ENCODE results near the gene TMEM237. TPM values are rescaled to one million over a fixed set of nuclear protein-coding genes. Genes with fewer than 3 reads are reported as not detected.

The TMEM237 gene
- total RNA-seq, 2 donors from 2014 or later, result 17.6 to 19.3 TPM

DNA sequence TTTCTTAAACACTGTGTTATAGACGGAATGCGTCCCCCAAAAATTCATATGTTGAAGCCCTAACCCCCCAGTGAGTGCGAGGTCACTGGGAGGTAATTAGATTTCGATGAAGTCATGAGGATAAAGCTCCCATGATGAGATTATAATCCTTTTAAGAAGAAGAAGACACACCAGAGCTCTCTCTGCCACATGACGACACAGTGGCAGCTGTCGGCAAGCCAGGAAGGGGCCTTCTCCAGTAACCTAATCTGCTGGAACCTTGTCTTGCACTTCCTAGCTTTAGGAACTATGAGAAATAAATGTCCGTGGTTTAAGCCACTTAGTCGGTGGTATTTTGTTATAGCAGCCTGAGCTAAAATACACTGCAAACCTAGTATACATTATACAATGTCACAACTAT is 12.3 kb downstream of the TMEM237 start:
- Mint-ChIP-seq H3K36me3 (ENCODE audit: insufficient read depth in 2 of 2) (peaks cover 5 to 10% of the 10 kb centered on the region in 2 donors), H3K27me3 (ENCODE audit: low read depth) (no peaks in the 10 kb centered on the region), H3K4me3 (no peak overlapping the region), H3K9me3 (no peaks in the 10 kb centered on the region), H3K27ac (no peak overlapping the region), H3K4me1 (ENCODE audit: low read depth) (no peaks in the 10 kb centered on the region)
- ATAC-seq (replicated peaks in 1 of 2) (no peak), DNase-seq (no peak)

- no peaks in the 10 kb centered on the region for H3K9me3 Mint-ChIP-seq
- peaks cover 5 to 10% of the 10 kb centered on the region in 2 donors for H3K36me3 Mint-ChIP-seq (ENCODE audit: insufficient read depth in 2 of 2)
- no peaks in the 10 kb centered on the region for H3K27me3 Mint-ChIP-seq (ENCODE audit: low read depth)
- ATAC-seq (replicated peaks in 1 of 2) (no peak), DNase-seq (no peak)
- H3K4me1 Mint-ChIP-seq (ENCODE audit: low read depth), result no peaks in the 10 kb centered on the region
- H3K27ac Mint-ChIP-seq, result no peak overlapping the region
- no peak overlapping the region for H3K4me3 Mint-ChIP-seq
Observed at GRCh38 chr2:201630577-201630976, 12.7 kb downstream of the TMEM237 start.

GRCh38 chr2:201628545-201628944 is 14.8 kb downstream of the TMEM237 start:
- Mint-ChIP-seq H3K9me3 (no peaks in the 10 kb centered on the region), H3K4me3 (no peak overlapping the region), H3K4me1 (ENCODE audit: low read depth) (no peaks in the 10 kb centered on the region), H3K27me3 (ENCODE audit: low read depth) (no peaks in the 10 kb centered on the region), H3K36me3 (ENCODE audit: insufficient read depth in 2 of 2) (peaks cover 3 to 8% of the 10 kb centered on the region in 2 donors), H3K27ac (no peak overlapping the region)
- DNase-seq (no peak), ATAC-seq (replicated peaks in 1 of 2) (no peak)

DNA sequence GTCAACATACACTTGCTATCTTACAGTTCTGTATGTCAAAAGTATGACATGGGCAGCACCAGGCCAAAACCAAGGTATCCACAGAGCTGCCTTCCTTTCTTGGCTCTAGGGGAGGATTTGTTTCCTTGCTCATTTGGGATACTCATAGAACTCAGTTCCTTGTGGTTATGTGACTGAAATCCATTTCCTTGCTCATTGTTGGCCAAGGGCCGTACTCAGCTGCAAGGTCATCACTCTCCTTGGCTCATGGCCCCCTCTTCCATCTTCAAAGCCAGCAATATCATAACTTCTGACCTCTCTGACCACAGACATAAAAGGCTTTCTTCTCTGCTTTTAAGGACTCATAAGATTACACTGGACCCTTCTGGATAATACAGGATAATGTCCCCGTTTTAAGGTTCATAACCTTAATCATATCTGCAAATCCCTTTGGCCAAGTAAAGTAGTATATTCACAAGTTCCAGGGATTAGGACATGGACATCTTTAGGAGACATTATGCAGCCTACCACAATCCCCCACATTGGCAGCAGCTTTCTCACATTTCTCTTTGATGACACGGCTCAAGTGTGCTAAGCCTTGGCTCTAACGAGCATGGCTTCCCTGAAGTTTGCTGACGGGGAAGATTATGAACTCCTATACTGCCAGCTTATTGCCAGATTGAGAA is 20.9 kb downstream of the TMEM237 start:
- no peak overlapping the region for H3K27ac Mint-ChIP-seq
- ATAC-seq (replicated peaks in 1 of 2) (no peak), DNase-seq (no peak)
- H3K27me3 Mint-ChIP-seq (ENCODE audit: low read depth), result no peaks in the 10 kb centered on the region
- no peaks in the 10 kb centered on the region for H3K4me1 Mint-ChIP-seq (ENCODE audit: low read depth)
- H3K9me3 Mint-ChIP-seq, result no peaks in the 10 kb centered on the region
- peaks cover 0 to 2% of the 10 kb centered on the region in 2 donors for H3K36me3 Mint-ChIP-seq (ENCODE audit: insufficient read depth in 2 of 2)
- H3K4me3 Mint-ChIP-seq, result no peak overlapping the region

DNA sequence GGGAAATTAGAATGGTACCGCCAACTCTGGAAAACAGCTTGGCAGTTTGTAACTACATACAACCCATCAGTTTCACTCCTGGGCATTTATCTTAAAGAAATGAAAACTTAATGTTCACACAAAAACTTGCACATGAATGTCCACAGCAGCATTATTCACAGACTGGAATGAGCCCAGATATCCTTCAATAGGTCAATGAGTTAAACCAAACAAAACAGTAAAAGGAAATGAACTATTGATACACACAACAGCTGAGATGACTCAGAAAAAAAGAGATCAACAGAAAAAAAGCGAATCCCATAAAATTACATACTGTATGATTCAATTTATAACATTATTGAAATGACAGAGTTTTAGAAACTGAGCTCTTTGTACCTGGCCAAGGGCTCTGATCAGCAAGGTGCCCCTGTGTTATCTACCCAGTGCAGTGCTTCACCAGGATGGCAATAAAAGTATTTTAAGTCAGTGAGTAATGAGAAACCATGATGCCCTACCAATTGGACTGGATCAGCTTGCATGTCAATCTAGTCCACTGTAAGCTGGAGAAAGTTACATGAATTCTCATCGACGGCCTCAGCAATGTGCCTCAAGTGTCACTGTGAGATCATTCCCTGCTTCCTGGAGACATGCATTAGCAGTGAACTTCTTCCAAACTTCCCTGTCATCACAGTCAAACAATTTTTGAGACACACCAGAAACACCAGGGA is 21.9 kb downstream of the TMEM237 start:
- ATAC-seq (replicated peaks in 1 of 2), result no peak
- Mint-ChIP-seq H3K27me3 (ENCODE audit: low read depth) (no peaks in the 10 kb centered on the region), H3K9me3 (no peaks in the 10 kb centered on the region), H3K36me3 (ENCODE audit: insufficient read depth in 2 of 2) (no peaks in the 10 kb centered on the region), H3K4me3 (no peak overlapping the region), H3K4me1 (ENCODE audit: low read depth) (no peaks in the 10 kb centered on the region), H3K27ac (no peak overlapping the region)
- no peak for DNase-seq

DNA sequence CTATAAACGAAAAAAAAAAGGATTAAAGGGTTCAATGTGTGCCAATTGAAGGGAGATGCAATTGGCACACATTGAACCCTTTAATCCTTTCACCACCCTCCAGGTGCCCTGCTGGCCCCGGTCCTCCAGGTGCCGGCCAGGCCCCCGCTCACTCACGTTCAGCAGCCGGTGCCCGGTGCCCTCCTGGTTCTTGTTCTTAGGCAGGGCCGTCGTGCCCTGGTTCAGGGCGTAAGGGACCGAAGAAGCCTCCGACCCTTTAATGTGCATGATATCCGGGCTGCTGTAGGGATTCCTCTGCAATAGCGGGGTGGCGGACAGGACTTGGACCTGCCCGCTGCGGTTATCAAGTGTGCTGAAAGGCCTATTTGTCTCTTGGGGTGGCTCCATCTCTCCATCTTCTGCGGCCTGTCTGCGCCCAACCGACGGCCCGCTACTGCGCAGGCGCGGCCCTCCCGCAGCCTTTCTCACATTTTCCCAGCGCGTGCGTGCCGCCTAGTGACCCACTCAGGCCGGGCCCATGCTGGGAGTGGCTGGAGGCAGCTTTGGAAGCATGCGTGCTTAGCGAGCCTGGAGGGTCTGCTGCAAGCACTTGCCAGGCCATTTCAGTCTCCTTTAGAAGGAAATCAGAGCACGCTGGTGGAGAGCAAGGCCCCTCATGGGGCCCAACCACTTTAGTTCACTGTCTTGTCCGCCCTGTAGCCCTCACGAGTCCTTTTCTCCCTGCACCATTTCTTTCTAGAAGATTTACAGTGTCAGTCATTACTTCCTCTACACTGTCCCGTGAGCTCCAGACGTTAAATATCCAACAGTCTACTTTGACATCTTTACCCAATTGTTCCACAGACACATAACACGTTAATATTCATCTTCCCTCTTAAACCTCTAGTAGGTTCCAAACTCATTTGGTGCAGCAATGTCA is 24.3 kb downstream of the TMEM237 start:
- Mint-ChIP-seq H3K36me3 (ENCODE audit: insufficient read depth in 2 of 2) (no peaks in the 10 kb centered on the region), H3K9me3 (no peaks in the 10 kb centered on the region), H3K27ac (no peak overlapping the region), H3K27me3 (ENCODE audit: low read depth) (peaks cover 5% of the 10 kb centered on the region), H3K4me1 (ENCODE audit: low read depth) (no peaks in the 10 kb centered on the region), H3K4me3 (no peak overlapping the region)
- ATAC-seq (replicated peaks in 1 of 2) (no peak), DNase-seq (peak in 1 of 2 donors; percentile 3)

DNA sequence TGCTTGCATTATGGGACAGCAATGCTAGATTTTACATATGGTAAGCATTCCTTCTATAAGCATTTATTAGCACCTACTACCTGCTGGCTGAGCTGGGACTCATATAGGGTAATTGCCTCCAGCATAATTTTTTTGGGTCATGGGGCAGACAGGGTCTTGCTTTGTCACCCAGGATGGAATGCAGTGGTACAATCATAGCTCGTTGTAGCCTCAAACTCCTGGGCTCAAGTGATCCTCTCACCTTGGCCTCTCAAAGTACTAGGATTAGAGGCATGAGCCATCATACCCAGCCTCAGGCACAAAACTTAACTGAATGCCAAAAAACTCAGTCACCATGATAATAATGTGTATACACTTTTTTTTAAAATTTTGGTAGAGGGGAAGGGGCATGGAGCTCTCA is 35.3 kb downstream of the TMEM237 start:
- peaks cover 7% of the 10 kb centered on the region for H3K27me3 Mint-ChIP-seq (ENCODE audit: low read depth)
- DNase-seq (no peak), ATAC-seq (replicated peaks in 1 of 2) (no peak)
- peaks cover 0 to 6% of the 10 kb centered on the region in 2 donors for H3K9me3 Mint-ChIP-seq
- H3K4me3 Mint-ChIP-seq, result no peak overlapping the region
- H3K4me1 Mint-ChIP-seq (ENCODE audit: low read depth), result no peaks in the 10 kb centered on the region
- H3K27ac Mint-ChIP-seq, result no peak overlapping the region
- peaks cover 0 to 4% of the 10 kb centered on the region in 2 donors for H3K36me3 Mint-ChIP-seq (ENCODE audit: insufficient read depth in 2 of 2)

- Mint-ChIP-seq H3K9me3 (peaks cover 0 to 6% of the 10 kb centered on the region in 2 donors), H3K27me3 (ENCODE audit: low read depth) (peaks cover 7% of the 10 kb centered on the region), H3K4me3 (no peak overlapping the region), H3K4me1 (ENCODE audit: low read depth) (no peaks in the 10 kb centered on the region), H3K27ac (no peak overlapping the region), H3K36me3 (ENCODE audit: insufficient read depth in 2 of 2) (peaks cover 0 to 4% of the 10 kb centered on the region in 2 donors)
- no peak for DNase-seq
- no peak for ATAC-seq (replicated peaks in 1 of 2)
Observed at GRCh38 chr2:201607568-201607967, 35.7 kb downstream of the TMEM237 start.

- H3K4me3 Mint-ChIP-seq, result no peak overlapping the region
- no peak overlapping the region for H3K27ac Mint-ChIP-seq
- ATAC-seq (replicated peaks in 1 of 2) (no peak), DNase-seq (no peak)
- peaks cover 7% of the 10 kb centered on the region for H3K27me3 Mint-ChIP-seq (ENCODE audit: low read depth)
- H3K4me1 Mint-ChIP-seq (ENCODE audit: low read depth), result no peaks in the 10 kb centered on the region
- H3K36me3 Mint-ChIP-seq (ENCODE audit: insufficient read depth in 2 of 2), result peaks cover 0 to 3% of the 10 kb centered on the region in 2 donors
- peaks cover 5 to 6% of the 10 kb centered on the region in 2 donors for H3K9me3 Mint-ChIP-seq
Observed at GRCh38 chr2:201600906-201601305, 42.4 kb downstream of the TMEM237 start.

DNA sequence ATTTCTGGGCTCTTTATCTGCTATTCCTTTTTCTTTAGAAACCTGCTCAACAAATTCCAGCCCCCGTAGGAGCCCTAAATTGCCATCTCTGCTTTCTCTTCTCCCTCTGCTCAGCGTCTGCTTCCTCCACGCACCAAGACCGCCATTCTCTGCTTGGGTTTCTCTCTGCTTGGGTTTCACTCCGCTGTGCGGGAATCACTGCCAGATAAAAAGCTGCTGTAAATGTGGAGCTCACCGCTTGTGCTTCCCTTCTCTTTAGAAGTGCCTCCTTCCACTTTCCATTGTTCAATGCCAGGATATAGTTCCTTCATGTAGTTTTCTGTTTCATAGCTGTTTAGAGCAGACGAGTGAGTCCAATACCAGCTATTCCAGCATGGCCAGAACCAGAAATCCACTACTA is 45.9 kb downstream of the TMEM237 start:
- peaks cover 6 to 12% of the 10 kb centered on the region in 2 donors for H3K9me3 Mint-ChIP-seq
- no peak overlapping the region for H3K4me3 Mint-ChIP-seq
- H3K27me3 Mint-ChIP-seq (ENCODE audit: low read depth), result no peaks in the 10 kb centered on the region
- H3K27ac Mint-ChIP-seq, result no peak overlapping the region
- DNase-seq, result no peak
- ATAC-seq (replicated peaks in 1 of 2), result no peak
- peaks cover 1 to 6% of the 10 kb centered on the region in 2 donors for H3K36me3 Mint-ChIP-seq (ENCODE audit: insufficient read depth in 2 of 2)
- no peaks in the 10 kb centered on the region for H3K4me1 Mint-ChIP-seq (ENCODE audit: low read depth)

GRCh38 chr2:201580486-201580885 is 62.8 kb downstream of the TMEM237 start:
- Mint-ChIP-seq H3K4me1 (ENCODE audit: low read depth) (no peaks in the 10 kb centered on the region), H3K27ac (no peak overlapping the region), H3K4me3 (no peak overlapping the region), H3K27me3 (ENCODE audit: low read depth) (no peaks in the 10 kb centered on the region), H3K36me3 (ENCODE audit: insufficient read depth in 2 of 2) (no peaks in the 10 kb centered on the region), H3K9me3 (no peaks in the 10 kb centered on the region)
- ATAC-seq (replicated peaks in 1 of 2), result no peak
- no peak for DNase-seq

GRCh38 chr2:201579536-201579935 is 63.8 kb downstream of the TMEM237 start:
- Mint-ChIP-seq H3K4me1 (ENCODE audit: low read depth) (no peaks in the 10 kb centered on the region), H3K4me3 (no peak overlapping the region), H3K27me3 (ENCODE audit: low read depth) (no peaks in the 10 kb centered on the region), H3K36me3 (ENCODE audit: insufficient read depth in 2 of 2) (no peaks in the 10 kb centered on the region), H3K27ac (no peak overlapping the region), H3K9me3 (no peaks in the 10 kb centered on the region)
- DNase-seq (no peak), ATAC-seq (replicated peaks in 1 of 2) (no peak)

GRCh38 chr2:201575971-201576370 is 67.3 kb downstream of the TMEM237 start:
- no peak for ATAC-seq (replicated peaks in 1 of 2)
- H3K36me3 Mint-ChIP-seq (ENCODE audit: insufficient read depth in 2 of 2), result no peaks in the 10 kb centered on the region
- H3K4me3 Mint-ChIP-seq, result no peak overlapping the region
- H3K9me3 Mint-ChIP-seq, result no peaks in the 10 kb centered on the region
- H3K27ac Mint-ChIP-seq, result no peak overlapping the region
- no peak for DNase-seq
- H3K4me1 Mint-ChIP-seq (ENCODE audit: low read depth), result peaks cover 6% of the 10 kb centered on the region
- H3K27me3 Mint-ChIP-seq (ENCODE audit: low read depth), result no peaks in the 10 kb centered on the region

All from activated T-cell treated with anti-CD3 and anti-CD28 coated beads, Interleukin-2, amount 50 U/mL, for 72 hours (primary cell).